Subcutaneous adipose tissue (tissue), 4 donors: Measurements from ENCODE around the gene CCS. TPM values are rescaled to one million over a fixed set of nuclear protein-coding genes. Genes with fewer than 3 reads are reported as not detected.

ENCODE experiments used
- CTCF ChIP-seq: fragments of 450-650 bp; IDR thresholded peaks from one replicate; pipeline ENCODE4 v1.5.1; 2016; ENCODE audit warnings: low read depth, mild to moderate bottlenecking, control low read depth, antibody characterized with exemption, moderate library complexity
- total RNA-seq, 4 donors: library from RNA; depleted of rRNA; stranded (reverse); fragments of >200 nt; gene quantifications; one replicate each; pipeline ENCODE4 v1.1.0, GENCODE V29; 2016

The CCS gene
- total RNA-seq, 4 donors from 2014 or later = 17.6 to 35.6 (median 24.0) TPM

DNA sequence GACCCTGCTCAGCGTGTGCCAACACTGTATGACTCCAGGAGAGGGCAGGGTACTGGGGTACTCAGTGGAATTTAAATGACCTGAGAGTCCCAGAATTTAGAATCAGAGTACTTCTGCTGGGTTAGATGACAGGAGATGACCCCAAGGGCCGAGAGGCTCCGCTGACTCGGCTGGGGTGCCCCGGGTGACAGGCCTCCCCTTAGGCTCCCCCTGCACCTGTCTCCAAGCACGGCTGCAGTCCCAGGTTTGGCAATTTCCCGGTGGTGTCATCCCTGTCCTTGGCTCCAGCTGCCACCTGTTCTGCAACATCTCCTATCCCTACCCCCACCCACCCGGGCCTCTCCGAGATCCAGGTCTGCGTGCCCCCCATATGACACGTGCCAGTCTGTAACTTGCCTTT lies 44.9 kb upstream of the CCS start:
- no peak for TF ChIP-seq CTCF

DNA sequence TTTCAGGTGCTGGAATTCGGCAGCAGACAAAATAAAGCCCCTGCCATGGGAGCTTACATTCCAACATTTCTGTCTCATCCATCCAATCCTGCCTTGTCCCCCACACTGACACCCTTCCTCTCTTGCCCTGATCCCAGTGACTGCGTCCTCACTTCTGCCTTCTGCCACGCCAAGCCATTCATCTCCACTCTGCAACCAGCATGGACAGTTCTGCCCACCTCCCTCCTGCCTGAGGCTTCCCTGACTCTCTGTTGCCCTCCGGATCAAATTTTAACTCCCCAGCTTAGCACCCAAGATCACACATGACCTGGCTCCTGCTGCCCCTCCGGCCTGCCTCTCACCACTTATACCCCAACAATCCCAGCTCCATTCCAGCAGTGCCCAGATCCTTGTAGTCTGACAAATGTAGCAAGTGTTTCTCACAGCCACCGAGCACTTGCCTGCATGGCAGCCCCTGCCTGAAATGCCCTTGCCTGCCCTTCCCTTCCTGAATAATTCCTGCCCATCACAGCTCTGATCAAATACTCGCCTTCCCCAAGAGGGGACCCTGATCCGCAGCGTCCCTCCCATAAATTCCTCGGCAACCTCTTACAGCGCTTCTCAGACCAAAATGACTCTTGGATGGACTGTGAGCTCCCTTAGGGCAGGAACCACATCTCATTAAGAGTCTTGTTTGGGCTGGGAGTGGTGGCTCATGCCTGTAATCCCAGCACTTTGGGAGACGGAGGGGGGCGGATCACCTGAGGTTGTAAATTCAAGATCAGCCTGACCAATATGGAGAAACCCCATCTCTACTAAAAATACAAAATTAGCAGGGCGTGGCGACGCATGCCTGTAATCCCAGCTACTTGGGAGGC lies 44.0 kb upstream of the CCS start:
- TF ChIP-seq CTCF = no peak

DNA sequence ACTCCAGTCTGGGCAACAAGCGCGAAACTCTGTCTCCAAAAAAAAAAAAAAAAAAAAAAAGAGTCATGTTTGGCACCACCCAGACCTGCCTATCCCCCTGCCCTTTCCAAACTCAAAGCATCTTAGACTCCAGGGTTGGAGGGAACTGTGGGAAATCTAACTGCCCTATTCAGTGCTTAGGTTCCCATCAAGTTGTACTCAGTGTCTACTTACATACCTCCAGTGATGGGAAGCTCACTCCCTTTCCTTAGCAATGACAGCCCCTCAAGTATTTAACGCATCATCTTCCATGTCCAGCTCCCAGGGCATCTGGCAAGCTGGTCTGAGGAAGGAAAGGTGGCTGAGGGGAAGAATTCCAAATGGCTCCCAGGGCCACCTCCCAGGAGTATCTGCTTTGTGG lies 43.3 kb upstream of the CCS start:
- TF ChIP-seq CTCF = no peak

DNA sequence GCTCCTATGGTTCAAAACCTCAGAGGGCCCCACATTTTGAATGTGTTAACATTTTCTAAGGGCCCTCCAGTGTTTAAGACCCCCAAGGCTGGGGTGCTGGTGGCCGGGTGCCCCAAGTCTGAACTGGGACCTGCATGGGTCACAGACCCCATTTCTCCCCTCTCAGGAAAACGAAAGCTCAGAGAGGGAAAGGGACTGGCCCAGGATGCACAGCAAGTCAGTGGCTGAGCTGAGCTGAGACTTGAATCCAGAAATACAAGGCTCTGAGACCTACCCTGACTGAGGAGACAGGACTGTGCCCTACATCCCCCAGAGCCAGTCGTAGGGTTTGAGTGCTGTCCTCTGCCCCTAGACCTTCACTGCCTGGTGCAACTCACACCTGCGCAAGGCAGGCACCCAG lies 42.1 kb upstream of the CCS start:
- no peak for TF ChIP-seq CTCF

- no peak for TF ChIP-seq CTCF
Observed at GRCh38 chr11:66554602-66555001, 38.4 kb upstream of the CCS start.

GRCh38 chr11:66555416-66555815 lies 37.6 kb upstream of the CCS start:
- no peak for TF ChIP-seq CTCF

GRCh38 chr11:66556086-66556485 lies 36.9 kb upstream of the CCS start:
- no peak for TF ChIP-seq CTCF
